GM21576 (cell line): ENCODE data around the gene GOSR1.
"Not testable (repeated sequence)": the region's sequence is repeated elsewhere in the genome, so short reads cannot be mapped to it uniquely, and the experiment has no call there.

Experiments
- ATAC-seq: cut with Tn5 transposase; IDR thresholded peaks from one replicate; pipeline ENCODE4 v1.9.1; 2021; ENCODE audit warnings: mild to moderate bottlenecking, moderate library complexity; ENCODE audit not compliant: unreplicated experiment

GOSR1 gene

DNA sequence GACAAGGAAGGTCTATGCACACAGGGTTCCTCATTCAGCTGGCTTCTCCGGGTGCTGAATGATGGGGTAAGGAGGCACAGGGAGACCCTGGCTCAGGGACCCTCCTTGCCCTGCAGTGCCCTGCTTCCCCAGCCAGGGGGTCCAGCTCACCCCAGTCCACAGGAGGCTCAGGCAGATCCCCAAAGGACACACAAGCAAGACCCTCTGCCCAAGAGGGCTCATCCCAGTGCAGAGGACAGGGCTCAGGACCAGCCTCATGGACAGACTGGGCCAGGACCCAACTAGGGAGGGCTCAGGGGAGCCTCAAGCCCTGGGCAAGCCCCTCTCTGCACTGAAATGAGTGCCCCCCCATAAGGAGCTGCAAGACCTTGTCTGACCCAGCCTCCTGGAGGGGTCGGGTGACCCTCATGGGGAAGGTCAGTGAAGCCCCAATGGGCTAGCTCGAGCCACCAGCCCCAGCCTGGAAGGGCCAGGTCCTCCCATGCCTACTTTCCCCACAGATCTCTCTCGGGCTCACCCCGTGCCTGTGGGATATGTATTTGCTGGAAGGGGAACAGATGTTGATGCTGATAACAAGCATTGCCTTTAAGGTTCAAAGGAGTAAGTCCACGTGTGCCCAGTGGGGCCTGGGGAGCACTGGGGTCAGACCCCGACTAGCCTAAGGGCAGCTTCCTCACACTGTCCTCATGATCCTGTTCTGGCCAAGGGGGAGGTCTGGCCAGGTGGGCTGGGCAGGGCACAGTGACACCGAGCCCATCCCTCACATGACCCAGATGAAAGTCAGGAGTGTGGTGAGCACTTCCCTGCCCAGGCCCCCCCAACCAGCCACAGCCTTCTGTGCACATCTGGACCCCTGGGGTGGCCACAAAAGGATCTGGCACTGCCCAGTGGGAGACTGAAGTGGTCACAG lies 83.2 kb downstream of the GOSR1 start:
- ATAC-seq, result not testable (repeated sequence)

DNA sequence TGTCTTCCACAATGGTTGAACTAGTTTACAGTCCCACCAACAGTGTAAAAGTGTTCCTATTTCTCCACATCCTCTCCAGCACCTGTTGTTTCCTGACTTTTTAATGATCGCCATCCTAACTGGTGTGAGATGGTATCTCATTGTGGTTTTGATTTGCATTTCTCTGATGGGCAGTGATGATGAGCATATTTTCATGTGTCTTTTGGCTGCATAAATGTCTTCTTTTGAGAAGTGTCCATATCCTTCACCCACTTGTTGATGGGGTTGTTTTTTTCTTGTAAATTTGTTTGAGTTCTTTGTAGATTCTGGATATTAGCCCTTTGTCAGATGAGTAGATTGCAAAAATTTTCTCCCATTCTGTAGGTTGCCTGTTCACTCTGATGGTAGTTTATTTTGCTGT lies 84.6 kb downstream of the GOSR1 start:
- ATAC-seq, result not testable (repeated sequence)

DNA sequence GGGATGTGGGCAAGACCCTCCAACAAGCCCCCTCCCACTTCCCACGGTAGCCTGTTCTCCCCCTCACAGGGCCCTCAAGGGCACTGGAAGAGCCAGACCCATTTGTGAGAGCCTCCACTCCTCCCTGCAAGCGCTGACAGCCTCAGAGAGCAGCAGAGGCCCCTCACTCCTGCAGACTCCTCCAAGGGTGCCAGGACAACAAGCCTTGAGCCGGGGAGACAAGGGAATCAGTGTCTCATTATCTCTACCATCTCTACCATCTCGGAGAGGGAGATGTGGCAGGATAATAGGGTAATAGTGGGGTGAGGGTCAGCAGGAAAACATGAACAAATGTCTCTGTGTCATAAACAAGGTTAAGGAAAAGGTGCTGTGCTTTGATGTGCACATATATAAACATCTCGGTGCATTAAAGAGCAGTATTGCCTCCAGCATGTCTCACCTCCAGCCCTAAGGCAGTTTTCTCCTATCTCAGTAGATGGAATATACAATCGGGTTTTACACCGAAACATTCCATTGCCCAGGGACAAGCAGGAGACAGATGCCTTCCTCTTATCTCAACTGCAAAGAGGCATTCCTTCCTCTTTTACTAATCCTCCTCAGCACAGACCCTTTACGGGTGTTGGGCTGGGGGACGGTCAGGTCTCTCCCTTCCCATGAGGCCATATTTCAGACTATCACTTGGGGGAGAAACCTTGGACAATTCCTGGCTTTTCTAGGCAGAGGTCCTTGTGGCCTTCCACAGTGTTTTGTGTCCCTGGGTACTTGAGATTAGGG lies 86.1 kb downstream of the GOSR1 start:
- not testable (repeated sequence) for ATAC-seq

DNA sequence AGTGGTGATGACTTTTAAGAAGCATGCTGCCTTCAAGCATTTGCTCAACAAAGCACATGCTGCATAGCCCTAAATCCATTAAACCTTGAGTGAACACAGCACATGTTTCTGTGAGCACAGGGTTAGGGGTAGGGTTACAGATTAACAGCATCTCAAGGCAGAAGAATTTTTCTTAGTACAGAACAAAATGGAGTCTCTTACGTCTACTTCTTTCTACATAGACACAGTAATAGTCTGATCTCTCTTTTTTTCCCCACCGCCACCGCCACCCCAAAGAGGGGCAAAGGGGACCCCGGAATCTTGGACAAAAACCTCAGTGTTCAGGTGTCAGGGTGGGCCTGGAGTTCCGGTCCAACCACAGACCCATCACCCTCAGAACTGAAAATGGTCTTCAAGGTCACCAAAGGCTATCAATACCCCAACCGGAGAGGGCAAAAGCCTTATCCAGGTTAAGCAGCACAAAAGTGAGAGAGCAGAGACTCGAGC lies 86.7 kb downstream of the GOSR1 start:
- ATAC-seq, result not testable (repeated sequence)

DNA sequence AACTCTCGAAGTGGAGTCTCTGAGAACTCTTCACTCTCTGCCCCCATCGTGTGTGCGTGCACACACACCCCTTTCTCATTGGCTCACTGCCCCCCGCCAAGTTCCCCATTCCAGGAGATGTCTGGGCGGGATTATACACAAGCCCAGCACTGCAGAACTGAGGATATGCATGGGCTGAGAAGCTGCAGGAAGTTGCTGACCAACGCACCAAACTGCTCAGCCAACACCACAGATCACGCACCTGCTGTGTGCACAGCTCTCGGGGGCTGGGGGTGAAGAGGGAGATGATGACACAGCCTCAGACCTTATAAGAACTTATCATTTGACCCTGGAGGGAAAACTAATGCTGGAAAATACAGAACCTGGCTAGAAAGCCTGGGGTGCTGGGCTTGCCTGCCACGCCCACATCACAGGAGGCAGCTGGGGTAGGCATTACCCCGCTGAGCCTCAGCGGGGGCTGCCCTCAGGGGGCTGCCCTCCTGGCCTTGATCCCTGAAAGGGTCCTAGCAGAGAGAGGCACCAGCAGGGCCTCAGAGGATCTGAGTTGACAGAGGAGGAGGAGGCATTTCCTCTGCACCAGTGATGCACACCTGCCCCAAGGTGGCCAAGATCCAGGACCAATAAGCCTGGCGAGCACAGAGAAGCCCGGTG lies 87.3 kb downstream of the GOSR1 start:
- not testable (repeated sequence) for ATAC-seq

DNA sequence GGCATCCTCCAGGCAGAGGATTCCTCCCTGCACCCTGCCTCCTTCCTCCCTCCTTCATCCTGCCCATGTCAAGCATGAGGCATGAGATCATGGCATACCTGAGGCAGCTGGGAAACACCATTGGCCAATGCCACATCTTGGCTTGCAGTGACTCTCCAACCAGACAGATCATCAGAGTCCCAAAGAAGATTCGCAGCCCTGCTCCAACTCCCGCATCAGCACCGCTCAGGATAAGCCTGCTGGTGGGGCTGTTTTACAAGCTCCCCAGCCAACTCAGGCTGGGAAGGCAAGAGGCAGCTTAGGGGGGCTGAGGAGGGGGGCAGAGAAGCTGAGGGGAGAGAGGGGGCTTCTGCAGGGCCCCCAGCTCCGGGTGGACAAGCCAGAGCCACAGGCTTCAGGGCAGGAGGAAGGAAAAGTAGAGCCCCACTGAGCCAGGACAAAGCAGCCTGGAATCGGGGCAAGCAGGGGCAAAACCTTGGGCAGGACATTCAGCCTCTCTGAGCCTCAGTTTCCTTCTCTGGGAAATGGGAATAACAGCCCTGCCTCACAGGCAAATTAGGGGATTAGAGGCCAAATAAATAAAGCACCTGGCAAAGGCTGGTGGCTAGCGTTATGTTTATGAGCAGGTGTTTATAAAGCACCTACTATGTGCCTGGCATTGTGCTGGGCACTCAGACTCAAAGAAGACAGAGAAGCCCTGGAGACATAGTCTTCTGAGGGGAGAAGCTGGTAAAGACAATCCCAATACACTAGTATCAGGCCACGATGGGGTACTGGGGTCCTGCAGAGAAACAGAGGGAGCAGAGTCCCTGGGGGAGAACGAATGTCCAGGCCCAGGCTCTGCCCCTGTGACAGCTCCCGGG lies 88.1 kb downstream of the GOSR1 start:
- no peak for ATAC-seq

DNA sequence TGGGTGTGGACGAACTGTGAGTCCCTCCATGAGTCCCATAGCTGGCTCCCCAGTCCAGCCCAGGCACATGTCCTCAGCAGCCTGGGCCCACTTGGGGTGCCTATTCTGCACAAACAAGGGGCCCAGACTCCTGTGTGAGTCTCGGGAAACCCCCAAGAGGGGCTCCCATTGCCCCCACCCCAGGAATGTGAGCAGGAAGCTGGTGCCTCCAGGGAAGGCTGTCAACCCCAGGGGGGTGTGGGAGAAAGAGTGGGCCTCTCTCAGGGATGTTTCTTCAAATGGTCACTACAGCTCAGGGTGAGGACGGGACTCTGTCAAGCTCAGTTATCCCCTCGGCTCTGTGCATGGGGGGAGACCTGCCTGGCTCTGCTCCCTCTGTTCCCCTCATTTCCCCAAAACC lies 88.9 kb downstream of the GOSR1 start:
- ATAC-seq, result not testable (repeated sequence)

DNA sequence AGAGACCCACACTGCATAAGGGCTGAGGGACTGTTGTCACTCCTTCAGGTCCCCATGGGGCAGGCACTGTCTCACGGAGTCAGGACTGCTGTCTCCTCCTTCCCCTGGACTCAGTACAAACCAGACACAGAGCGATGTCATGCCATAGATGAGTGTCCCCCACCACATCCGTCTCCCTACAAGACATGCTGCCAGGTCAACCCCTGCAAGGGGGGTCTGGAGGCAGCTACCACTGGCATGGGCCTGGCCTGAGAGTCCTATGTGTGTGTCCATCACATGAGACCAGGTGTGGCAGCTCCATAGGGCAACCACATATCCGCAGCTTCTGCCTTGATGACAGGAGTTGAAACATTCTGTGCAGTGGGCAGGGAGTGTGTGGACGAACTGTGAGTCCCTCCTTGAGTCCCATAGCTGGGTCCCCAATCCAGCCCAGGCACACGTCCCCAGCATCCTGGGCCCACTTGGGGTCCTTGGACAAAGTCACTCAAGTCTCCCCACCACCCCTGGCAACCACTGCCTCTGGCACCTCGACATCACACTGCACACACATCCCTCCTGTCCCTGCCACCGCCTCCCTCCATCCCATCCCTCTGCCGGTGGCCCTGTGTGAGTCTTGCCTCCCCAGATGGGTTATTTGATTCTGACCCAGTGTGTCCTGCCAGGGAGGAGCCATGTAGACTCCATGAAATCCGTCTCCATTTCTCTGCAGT lies 89.5 kb downstream of the GOSR1 start:
- not testable (repeated sequence) for ATAC-seq

DNA sequence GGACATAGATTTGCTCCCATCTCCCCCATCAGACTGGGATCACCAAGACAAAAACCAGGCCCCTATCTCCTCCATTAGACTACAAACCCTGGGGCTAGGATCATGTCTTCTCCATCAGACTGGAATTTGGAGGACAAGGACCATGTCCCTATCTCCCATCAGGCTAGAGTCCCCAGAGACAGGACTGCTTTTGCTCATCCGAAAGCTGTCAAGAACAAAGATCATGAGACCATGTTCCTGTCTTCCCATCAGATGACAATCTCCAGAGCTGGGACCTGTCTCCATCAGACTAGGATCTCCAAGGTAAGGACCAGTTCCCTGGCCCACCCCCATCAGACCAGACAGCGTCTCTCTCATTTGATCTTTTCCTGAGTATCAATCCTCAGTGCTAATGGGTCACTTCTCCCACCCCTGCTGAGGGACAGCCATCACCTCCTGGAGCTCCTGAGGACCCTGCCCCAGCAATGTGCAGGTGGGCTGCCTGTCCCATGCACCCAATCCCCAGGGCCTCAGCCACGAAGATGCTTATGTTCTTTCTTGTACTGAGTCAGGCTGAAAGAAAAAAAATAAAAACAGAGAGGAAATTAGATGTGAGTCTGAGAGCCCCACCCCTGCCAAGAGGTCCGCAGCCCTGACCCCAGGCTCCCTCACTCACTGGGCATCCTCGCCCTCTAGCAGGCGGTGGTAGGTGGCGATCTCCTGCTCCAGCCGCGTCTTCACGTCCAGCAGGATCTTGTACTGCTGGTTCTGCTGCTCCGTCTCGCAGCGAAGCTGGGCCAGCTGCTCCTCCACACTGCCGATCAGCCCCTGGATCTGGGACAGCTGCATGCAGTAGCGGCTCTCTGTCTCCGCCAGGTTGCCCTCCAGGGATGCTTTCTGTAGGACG lies 90.3 kb downstream of the GOSR1 start:
- no peak for ATAC-seq

DNA sequence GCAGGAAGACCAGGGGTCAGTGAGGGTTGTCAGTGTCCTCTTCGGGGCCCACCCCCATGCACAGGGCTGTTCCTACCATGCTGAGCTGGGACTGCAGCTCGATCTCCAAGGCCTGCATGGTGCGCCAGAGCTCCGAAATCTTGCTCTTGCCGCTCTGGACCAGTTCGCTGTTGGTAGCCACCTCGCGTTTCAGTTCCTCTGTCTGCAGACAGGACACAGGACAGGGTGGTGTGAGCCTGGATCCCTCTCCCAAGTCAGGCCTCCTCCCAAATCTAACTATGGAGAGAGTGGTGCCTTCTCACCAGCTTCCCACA lies 90.9 kb downstream of the GOSR1 start:
- no peak for ATAC-seq

DNA sequence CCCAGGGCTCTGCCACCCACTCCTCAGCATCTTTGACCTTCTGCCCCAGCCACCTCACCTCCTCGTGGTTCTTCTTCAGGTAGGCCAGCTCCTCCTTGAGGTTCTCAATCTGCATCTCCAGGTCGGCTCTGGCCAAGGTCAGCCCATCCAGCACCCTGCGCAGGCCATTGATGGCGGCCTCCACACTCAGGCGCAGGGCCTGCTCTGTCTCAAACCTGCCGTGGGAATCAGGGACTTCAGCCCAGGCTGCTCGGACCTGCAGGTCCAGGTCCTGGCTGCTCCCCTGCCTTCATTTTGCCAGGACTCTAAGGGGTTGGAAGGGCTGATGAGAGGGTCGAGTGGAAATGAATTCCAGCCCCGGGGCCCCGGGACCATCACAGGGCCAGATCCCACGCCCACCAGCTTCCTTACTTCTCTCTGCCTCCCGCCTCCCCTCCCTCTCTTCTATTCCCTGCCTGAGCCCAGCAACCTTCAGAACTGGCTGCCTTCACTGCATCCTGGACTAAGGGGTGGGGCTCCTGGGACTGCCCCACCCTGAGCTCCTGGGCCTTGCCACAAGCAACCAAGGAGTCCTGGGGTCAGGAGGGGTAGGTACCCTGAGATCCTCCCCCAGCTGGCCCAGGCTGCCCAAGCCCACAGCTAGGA lies 92.4 kb downstream of the GOSR1 start:
- not testable (repeated sequence) for ATAC-seq

DNA sequence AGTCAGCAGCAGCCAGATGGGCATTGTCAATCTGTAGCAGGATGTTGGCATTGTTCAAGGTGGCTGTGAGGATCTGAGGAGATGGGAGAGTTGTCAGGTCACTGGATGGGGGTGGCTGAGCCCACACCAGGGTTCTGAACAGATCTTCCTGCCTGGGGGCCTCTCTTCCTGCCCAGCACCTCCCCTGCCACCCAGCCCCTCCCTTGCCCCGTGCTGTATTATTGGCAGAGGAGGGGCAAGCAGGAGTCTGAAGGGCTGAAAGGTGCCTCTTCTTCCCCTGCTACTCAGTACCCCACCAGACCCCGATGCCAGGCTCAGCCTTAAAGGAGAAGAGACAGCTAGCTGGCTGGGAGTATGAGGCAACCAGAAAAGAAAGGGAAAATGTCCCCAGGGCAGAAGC lies 93.0 kb downstream of the GOSR1 start:
- no peak for ATAC-seq

DNA sequence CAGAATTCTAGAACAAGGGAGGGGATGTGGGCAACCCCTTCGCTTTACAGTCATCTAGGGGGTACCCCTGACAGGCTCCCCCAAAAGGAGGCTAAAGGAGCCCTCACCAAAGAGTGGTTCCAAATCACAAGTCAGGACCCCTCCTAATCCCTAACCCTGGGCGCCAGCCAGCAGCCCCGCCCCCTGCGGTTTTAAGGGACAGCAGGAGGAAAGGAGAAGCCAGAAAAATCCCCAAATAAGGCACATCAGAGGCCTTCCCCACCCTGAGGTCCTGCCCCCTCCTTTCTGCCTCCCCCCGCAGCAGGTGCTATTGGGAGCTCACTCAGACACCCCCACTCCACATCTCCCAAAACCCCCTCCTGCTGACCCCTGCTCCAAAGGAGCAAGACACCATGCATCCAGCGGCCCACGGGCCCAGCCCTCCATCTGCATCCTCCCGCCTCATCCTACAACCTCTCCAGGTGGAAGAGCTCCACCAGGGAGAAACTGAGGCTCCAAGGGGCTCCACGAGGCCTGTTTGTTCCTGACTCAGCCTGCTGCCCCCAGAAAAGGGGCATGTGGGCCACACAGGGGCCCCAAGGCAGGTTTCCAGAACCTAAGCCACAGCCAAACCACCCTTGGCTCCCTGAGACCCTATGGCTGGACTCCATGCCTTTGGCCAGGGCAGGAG lies 93.5 kb downstream of the GOSR1 start:
- ATAC-seq, result no peak

DNA sequence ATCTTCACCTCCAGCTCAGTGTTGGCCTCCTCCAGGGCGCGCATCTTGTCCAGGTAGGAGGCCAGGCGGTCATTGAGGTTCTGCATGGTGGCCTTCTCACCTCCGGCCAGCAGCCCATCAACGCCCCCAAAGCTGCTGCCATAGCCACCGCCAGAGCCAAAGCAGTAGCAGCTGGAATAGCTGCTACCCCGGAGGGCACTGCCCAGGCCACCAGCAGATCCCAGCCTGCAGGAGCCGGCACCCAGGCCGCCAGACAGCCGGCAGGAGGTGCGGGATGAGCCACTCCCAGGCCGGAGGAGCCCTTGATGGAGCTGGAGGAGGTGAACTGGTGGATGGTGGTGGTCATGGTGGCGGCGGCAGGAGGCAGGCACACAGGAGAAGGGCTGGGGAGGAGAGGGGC lies 94.2 kb downstream of the GOSR1 start:
- ATAC-seq, result not testable (repeated sequence)

DNA sequence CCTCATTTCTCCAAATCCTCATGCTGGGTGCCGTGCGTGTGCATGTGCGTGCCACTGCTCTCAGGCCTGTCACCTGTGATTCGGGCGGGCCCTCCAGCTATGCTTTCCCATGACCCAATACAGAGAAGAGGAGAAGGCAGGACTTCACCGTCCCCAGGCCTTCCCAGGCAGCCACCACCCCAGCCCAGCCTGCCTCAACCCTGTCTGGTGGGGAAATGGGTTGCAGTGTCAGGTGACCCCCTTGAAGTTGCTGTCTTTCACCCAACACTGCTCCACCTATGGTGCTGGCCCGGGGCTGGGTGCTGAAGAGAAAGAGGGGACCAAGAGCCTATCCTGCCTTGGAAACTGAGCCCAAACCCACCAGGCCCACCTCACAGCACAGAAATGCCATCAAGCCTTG lies 94.7 kb downstream of the GOSR1 start:
- no peak for ATAC-seq

DNA sequence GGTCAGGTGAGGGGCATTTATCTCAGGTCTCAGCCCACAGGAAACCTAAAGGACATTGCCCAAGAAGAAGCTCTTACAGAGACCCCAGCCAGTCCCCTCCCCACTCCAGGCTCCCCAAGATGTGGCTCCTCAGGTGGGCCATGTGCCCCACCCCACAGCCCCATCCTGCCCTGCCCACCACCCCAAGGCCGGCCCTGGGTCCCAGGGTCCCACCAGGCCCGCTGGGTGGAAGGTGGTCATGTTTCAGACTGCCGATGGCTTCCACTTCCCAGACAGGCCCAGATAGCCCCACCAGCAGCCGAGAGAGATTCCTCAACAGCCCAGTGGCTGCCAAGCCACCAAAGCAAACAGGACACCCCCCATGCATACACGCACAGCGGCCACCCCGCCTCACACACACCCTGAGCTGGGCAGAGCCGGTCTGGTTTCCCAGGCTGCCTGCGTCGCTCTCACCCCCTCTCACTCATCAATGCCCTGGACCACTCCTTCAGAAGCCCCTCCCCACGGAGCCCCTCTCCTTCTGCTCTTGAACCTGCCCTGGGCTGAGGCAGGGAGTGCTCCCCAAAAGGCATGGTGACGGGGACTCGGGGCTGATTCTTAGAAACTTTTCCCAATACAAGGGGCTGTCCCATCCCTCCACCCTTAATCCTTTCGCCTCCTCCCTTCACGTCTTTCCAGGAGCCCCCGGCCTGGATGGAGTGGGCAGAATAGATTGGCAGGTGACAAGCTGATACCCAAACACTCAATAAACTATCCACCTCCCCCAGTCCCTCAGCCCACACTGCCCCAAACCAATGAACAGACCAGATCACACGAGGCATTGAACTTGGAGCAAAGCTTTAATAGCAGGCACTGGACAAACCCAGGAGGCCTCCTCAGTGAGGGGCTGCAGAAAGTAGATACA lies 95.7 kb downstream of the GOSR1 start:
- not testable (repeated sequence) for ATAC-seq
